IPS DF 6.9 (cell line): ENCODE data around the gene CCR7.

Experiments used
- DNase-seq: peaks from one replicate; pipeline ENCODE4 v3.0.0-alpha.2; 2013; ENCODE audit warnings: low read depth, low spot score
- H3K27ac ChIP-seq: one replicate; pipeline ENCODE4 v1.5.1; 2013; ENCODE audit warnings: low read length, control low read depth
- H3K27me3 ChIP-seq: 2 replicates; pipeline ENCODE4 v1.6.1; 2013; ENCODE audit warnings: mild to moderate bottlenecking, low read length; ENCODE audit not compliant: control insufficient read depth, insufficient read depth
- H3K36me3 ChIP-seq: 2 replicates; pipeline ENCODE4 v1.6.1; 2013; ENCODE audit warnings: low read length; ENCODE audit not compliant: control insufficient read depth, insufficient read depth
- H3K4me1 ChIP-seq: 2 replicates; pipeline ENCODE4 v1.6.1; 2013; ENCODE audit warnings: low read length; ENCODE audit not compliant: control insufficient read depth, insufficient read depth
- H3K4me3 ChIP-seq: 2 replicates; pipeline ENCODE4 v1.5.1; 2013; ENCODE audit warnings: mild to moderate bottlenecking, low read length
- H3K9me3 ChIP-seq: 2 replicates; pipeline ENCODE4 v1.6.1; 2013; ENCODE audit warnings: low read length, inconsistent platforms; ENCODE audit not compliant: control insufficient read depth, insufficient read depth
- WGBS: extraction: QIAGEN DNeasy Blood & Tissue Kit; methylation state at CpG from one replicate; pipeline ENCODE4 v1.1.7; 2013; ENCODE audit warnings: mixed read lengths, missing lambda C conversion rate; ENCODE audit not compliant: insufficient read length, insufficient coverage; 5-methylcytosine and 5-hydroxymethylcytosine counted together

Gene CCR7

DNA sequence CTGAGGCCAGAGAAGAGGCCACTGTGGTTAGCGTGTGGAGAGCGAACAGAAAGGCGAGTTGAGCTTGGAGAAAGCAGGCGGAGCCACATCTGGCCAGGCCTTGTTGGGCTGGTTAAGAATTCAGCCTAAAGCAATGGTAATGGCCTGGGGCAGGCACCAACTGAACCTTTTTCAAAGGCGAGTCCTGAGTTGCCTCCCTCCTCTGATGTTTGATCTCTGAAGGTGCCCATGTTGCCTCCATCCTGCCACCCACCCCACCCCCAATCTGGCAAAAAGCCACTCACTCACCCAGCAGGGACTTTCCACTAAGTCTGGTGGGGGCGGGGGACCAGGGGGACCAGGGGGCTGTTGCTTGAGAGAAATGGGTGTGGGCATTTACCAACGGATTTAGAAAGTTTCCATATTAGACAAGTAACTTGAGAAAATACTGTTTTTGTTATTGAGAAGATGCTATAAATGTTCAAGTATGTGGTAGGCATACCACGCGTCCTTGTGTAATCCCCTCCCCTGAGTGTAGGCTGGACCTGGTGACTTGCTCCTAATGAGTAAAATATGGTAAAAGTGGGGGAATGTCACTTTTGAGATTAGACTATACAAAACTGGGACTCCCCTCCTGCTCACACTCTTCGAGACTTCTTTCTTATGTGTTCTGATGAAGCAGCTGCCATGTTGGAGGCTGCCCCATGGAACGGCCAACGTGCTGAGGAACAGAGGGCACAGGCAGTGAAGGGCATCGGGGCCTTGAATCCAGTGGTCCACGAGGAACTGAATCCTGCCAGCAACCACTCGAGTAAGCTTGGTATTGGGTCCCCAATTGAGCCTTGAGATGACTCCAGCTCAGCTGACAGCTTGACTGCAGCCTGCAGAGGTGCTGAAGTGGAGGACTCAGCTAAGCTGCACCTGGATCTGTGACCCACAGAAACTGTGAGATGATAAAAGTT is 34.0 kb downstream of the CCR7 start:
- no peak overlapping the region for H3K4me3 ChIP-seq
- no peaks in the 10 kb centered on the region for H3K36me3 ChIP-seq
- no peak for DNase-seq
- WGBS, result no CpG with 5 or more reads among the region's 15 CpGs
- no peaks in the 10 kb centered on the region; the same call in 1 of the 2 replicates for H3K4me1 ChIP-seq
- no peaks in the 10 kb centered on the region for H3K9me3 ChIP-seq
- H3K27ac ChIP-seq, result no peak overlapping the region
- H3K27me3 ChIP-seq, result no peaks in the 10 kb centered on the region

DNA sequence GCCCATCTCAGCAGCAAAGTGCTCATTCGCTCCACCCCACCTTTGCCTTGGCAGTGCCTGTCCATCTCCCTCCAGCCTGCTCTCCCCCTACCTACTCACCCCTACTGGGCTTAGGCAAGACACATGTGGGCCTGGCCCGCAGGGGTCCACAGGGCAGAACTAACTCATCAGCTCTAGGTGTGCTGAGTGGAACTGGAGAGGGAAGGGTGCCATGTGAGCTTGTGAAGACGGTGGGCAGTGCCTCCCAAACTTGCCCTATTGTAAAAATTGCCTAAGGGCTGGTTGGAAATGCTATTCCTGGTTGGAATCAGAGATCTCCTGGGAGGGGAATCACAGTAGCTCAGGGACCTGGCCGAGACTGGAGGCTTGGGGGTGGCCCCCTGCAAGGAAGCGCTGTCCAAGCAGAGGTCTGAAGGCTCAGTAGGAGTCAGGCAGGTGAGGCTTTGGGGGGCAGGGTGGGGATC is 34.7 kb downstream of the CCR7 start:
- Histone ChIP-seq H3K9me3 (no peaks in the 10 kb centered on the region), H3K4me3 (no peak overlapping the region), H3K27ac (no peak overlapping the region), H3K4me1 (no peaks in the 10 kb centered on the region; the same call in 1 of the 2 replicates), H3K36me3 (no peaks in the 10 kb centered on the region), H3K27me3 (no peaks in the 10 kb centered on the region)
- DNase-seq, result no peak
- no CpG with 5 or more reads among the region's 5 CpGs for WGBS

DNA sequence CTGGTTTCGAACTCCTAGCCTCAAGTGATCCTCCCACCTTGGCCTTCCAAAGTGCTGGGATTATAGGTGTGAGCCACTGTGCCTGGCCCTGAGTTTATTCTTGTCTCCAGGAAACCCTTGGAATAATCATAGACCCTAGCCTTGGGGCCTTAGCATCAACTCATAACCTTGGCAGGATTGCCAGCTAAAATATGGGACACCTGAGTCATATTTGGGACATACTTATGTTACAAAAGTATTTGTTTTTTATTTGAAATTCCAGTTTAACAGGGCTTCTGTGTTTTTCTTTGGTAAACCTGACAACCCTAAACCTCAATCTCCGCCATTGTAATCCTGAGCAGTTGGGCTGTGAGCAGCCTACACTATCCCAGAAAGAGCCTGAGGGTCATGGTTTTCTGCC is 35.3 kb downstream of the CCR7 start:
- no peak overlapping the region for H3K4me3 ChIP-seq
- no peaks in the 10 kb centered on the region for H3K36me3 ChIP-seq
- H3K27me3 ChIP-seq, result no peaks in the 10 kb centered on the region
- no CpG with 5 or more reads among the region's 2 CpGs for WGBS
- DNase-seq, result no peak
- H3K9me3 ChIP-seq, result no peaks in the 10 kb centered on the region
- H3K27ac ChIP-seq, result no peak overlapping the region
- no peaks in the 10 kb centered on the region; the same call in 1 of the 2 replicates for H3K4me1 ChIP-seq

DNA sequence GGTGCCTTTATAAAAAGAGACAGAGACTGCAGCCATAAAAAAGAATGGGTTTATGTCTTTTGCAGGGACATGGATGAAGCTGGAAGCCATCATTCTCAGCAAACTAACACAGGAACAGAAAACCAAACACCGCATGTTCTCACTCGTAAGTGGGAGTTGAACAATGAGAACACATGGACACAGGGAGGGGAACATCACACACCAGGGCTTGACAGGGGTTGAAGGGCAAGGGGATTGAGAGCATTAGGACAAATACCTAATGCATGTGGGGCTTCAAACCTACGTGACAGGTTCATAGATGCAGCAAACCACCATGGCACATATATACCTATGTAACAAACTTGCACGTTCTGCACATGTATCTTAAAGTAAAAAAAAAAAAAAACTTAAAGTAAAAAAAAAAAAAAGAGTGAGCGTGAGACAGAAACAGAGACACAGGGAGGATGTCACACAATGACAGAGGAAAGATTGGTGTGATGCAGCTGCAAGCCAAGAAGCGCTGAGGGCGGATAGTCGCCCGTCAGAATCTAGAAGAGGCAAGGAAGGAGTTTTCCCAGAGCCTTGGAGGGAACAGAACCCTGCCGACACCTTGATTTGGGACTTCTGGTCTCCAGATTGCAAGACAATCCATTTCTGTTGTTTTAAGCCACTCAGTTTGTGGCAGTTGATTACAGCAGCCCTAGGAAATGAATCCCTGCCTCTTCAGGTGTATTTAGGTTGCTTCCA is 36.4 kb downstream of the CCR7 start:
- Histone ChIP-seq H3K4me1 (no peaks in the 10 kb centered on the region; the same call in 1 of the 2 replicates), H3K4me3 (no peak overlapping the region), H3K36me3 (no peaks in the 10 kb centered on the region), H3K27ac (no peak overlapping the region), H3K27me3 (no peaks in the 10 kb centered on the region), H3K9me3 (no peaks in the 10 kb centered on the region)
- no CpG with 5 or more reads among the region's 10 CpGs for WGBS
- no peak for DNase-seq

DNA sequence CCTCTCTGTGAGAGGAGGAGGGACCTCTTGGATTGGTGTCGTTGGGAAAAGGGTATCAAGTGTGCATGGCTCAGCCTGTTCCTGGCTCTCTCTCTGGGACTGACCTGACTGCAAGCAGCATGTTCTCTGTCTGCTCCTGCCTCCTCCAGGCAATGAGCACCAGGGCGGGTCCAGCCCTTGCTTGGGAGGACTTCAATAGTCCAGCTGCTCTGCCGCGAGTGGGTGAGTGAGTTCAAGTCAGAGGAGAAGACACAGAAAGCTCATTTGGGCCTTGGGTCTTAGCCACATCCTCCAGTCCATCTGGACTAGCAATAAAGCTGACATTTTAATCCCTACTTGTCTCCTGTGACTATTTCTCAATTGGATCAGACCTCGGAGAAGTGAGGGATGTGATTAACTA is 38.6 kb downstream of the CCR7 start:
- no peaks in the 10 kb centered on the region for H3K27me3 ChIP-seq
- H3K9me3 ChIP-seq, result no peaks in the 10 kb centered on the region
- WGBS, result no CpG with 5 or more reads among the region's 5 CpGs
- H3K4me3 ChIP-seq, result no peak overlapping the region
- H3K4me1 ChIP-seq, result no peaks in the 10 kb centered on the region
- no peaks in the 10 kb centered on the region for H3K36me3 ChIP-seq
- no peak for DNase-seq
- no peak overlapping the region for H3K27ac ChIP-seq

DNA sequence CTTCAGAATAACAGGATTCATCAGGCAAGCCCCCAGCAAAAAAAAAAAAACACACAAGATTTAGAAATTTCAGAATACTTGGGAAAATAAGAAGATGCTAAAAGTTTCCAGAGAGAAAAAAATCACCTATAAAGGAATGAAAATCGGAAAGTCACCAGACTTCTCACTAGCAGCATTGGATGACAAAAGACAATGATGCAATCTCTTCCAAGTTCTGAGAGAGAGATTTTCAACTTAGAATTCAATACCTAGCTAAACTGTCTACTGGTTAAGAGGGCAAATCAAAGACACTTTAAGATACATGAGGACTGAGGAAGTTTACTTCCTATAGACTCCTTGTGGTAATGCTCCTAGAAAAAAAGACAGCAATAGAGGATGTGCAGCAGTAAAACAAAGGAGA is 40.0 kb downstream of the CCR7 start:
- Histone ChIP-seq H3K4me1 (no peaks in the 10 kb centered on the region), H3K27ac (no peak overlapping the region), H3K9me3 (no peaks in the 10 kb centered on the region), H3K27me3 (no peaks in the 10 kb centered on the region), H3K36me3 (no peaks in the 10 kb centered on the region), H3K4me3 (no peak overlapping the region)
- no peak for DNase-seq
- WGBS, result no CpG with 5 or more reads among the region's 1 CpG

DNA sequence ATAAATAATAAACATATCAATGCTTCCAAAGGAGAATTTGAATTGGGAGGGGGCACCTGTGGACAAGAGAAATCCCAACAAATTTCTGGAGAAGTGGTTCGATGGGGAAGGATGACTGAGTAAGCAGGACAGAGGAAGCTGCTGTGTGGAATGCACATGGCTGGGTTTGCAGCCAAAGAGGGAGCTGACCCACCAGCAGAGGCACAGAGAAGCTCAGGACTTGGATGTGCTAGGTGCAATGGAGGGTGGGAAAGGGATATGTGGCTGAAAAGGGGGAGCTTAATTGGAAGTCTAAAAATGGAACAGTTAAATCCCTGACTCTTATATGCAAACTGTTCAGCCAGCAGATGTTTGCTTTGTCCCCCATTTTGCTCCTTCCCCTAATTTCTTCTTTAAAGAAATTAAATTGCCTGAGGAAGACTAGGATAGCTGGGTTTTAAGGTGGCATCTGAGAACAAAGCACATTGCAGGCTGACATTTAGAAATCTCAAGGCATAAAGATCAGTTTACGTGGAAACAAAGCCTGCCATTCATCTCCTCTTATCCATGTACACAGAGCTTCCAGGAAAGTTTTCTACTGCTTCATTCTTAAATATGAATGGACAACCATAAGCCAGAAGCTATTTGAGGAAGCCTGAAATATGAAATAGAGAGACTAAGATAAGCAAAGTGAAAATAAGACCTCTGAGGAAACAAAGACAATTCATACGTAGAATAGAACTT is 40.9 kb downstream of the CCR7 start:
- no peak for DNase-seq
- Histone ChIP-seq H3K9me3 (no peaks in the 10 kb centered on the region), H3K4me1 (no peaks in the 10 kb centered on the region), H3K36me3 (no peaks in the 10 kb centered on the region), H3K27ac (no peak overlapping the region), H3K27me3 (no peaks in the 10 kb centered on the region), H3K4me3 (no peak overlapping the region)
- no CpG with 5 or more reads among the region's 3 CpGs for WGBS

DNA sequence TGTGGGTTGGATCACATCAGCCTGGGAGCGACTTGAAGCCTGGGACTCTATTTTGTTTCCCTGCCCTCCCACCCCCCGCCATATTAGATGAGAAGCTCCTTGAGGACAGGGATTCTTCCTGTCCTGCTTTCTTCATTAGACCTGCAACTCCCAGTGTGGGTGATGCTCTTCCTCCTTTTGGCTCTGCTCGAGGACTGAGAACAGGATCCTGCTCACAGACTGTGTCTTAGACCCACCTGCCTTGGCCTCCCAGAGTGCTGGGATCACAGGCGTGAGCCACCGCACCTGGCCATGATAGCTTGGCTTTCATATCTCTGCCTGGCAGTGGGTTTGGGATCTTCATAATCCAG is 42.3 kb downstream of the CCR7 start:
- Histone ChIP-seq H3K4me3 (no peak overlapping the region), H3K27me3 (no peaks in the 10 kb centered on the region), H3K36me3 (no peaks in the 10 kb centered on the region), H3K27ac (no peak overlapping the region), H3K4me1 (no peaks in the 10 kb centered on the region), H3K9me3 (no peaks in the 10 kb centered on the region)
- WGBS, result no CpG with 5 or more reads among the region's 5 CpGs
- DNase-seq, result no peak

DNA sequence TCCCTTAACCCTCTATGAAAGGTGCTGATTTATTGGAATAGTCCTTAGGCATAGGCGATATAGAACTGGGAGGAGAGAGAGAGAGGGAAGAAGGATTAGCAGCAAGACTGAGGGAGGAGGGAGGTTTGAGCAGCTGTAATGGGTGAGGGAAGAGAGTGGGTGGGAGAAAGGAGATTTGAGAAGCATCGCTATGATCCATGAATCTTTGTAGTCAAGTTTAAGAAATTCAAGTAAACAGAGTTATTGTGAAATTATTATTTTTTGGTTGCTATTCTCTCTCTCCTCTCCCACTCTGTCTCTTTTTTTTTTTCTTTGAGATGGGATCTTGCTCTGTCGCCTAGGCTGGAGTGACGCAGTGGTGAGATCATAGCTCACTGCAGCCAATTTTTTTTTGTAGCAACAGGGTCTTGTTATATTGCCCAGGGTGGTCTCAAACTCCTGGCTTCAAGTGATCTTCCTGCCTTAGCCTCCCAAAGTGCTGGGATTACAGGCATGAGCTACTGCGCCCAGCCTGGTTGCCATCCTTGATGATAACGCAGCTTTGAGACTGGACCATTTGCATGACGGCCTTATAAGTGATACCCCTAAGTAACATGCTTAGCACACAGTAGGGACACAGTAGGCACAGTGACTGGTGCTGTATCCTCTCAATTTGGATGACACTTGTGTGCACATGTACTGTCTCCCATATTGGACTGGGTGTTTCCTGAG is 42.9 kb downstream of the CCR7 start:
- no peak overlapping the region for H3K27ac ChIP-seq
- no peaks in the 10 kb centered on the region for H3K27me3 ChIP-seq
- no peak overlapping the region for H3K4me3 ChIP-seq
- no CpG with 5 or more reads among the region's 7 CpGs for WGBS
- no peaks in the 10 kb centered on the region for H3K36me3 ChIP-seq
- H3K4me1 ChIP-seq, result no peaks in the 10 kb centered on the region
- no peaks in the 10 kb centered on the region for H3K9me3 ChIP-seq
- no peak for DNase-seq

DNA sequence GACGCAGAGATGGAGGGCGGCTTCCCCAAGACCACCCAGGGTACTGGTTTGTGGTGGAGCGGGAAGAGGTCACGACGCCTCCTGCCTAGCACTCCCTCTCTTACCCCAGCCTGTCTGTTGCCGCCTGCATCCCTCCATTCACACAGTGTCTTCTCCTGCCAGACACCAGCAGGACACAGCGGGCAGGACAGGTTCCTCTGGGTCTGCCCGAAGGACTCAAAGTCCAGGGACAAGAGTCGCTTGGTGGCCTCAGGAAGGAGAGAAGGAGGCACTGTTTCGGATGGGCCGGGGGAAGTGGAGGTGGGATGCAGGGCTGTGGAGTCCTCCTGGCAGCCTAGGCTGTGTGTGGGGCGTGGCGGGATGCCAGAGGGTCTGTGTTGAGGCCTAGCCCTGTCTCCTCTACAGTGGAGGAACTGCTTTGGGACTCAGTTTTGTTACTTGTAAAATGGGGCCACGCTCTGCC is 44.2 kb downstream of the CCR7 start:
- no peak for DNase-seq
- Histone ChIP-seq H3K27me3 (no peaks in the 10 kb centered on the region), H3K4me1 (no peaks in the 10 kb centered on the region), H3K36me3 (no peaks in the 10 kb centered on the region), H3K9me3 (no peaks in the 10 kb centered on the region), H3K27ac (no peak overlapping the region), H3K4me3 (no peak overlapping the region)
- no CpG with 5 or more reads among the region's 14 CpGs for WGBS
